Muscle layer of colon (tissue), 2 donors: ENCODE results near the gene ABHD2.

Experiments used
- H3K27ac ChIP-seq: one replicate; pipeline ENCODE4 v1.7.0; 2013; ENCODE audit warnings: low read depth, mild to moderate bottlenecking, low read length, moderate library complexity
- H3K27me3 ChIP-seq, 2 donors: one replicate each; pipeline ENCODE4 v1.7.0; 2013; ENCODE audit warnings: low read length in 2 of 2, mild to moderate bottlenecking in 2 of 2; ENCODE audit not compliant: insufficient read depth in 2 of 2, control insufficient read depth in 1 of 2
- H3K36me3 ChIP-seq: one replicate; pipeline ENCODE4 v1.7.0; 2013; ENCODE audit warnings: mild to moderate bottlenecking, low read length; ENCODE audit not compliant: insufficient read depth
- H3K4me1 ChIP-seq: one replicate; pipeline ENCODE4 v1.7.0; 2013; ENCODE audit warnings: mild to moderate bottlenecking, low read length; ENCODE audit not compliant: insufficient read depth
- H3K4me3 ChIP-seq, 2 donors: one replicate each; pipeline ENCODE4 v1.7.0; 2013; ENCODE audit warnings: low read length in 2 of 2, low read depth in 1 of 2, mild to moderate bottlenecking in 1 of 2, moderate library complexity in 1 of 2
- H3K9ac ChIP-seq: one replicate; pipeline ENCODE4 v1.7.0; 2013; ENCODE audit warnings: low read length
- H3K9me3 ChIP-seq: one replicate; pipeline ENCODE4 v1.7.0; 2013; ENCODE audit warnings: mild to moderate bottlenecking, low read length
- donor health status: abdominal sarcoma.
- donor health status: Adenocarcinoma of cecum.

The ABHD2 gene

GRCh38 chr15:89058876-89059405 lies 29.3 kb upstream of the ABHD2 start:
- H3K4me3 ChIP-seq, result no peak overlapping the region
- no peaks in the 10 kb centered on the region for H3K27me3 ChIP-seq
- H3K36me3 ChIP-seq, result no peaks in the 10 kb centered on the region
- no peak overlapping the region for H3K27ac ChIP-seq
- H3K4me1 ChIP-seq, result peaks cover 5% of the 10 kb centered on the region
- no peak overlapping the region for H3K9ac ChIP-seq
- H3K9me3 ChIP-seq, result no peaks in the 10 kb centered on the region

- Histone ChIP-seq H3K36me3 (no peaks in the 10 kb centered on the region), H3K27ac (no peak overlapping the region), H3K9me3 (no peaks in the 10 kb centered on the region), H3K9ac (no peak overlapping the region), H3K4me3 (no peak overlapping the region), H3K4me1 (no peaks in the 10 kb centered on the region), H3K27me3 (no peaks in the 10 kb centered on the region)
These were observed 22.0 kb upstream of the ABHD2 start for GRCh38 chr15:89066280-89066679.

GRCh38 chr15:89067751-89068150 lies 20.5 kb upstream of the ABHD2 start:
- H3K36me3 ChIP-seq, result no peaks in the 10 kb centered on the region
- no peak overlapping the region for H3K9ac ChIP-seq
- no peak overlapping the region for H3K27ac ChIP-seq
- no peaks in the 10 kb centered on the region for H3K27me3 ChIP-seq
- H3K4me1 ChIP-seq, result no peaks in the 10 kb centered on the region
- H3K9me3 ChIP-seq, result no peaks in the 10 kb centered on the region
- no peak overlapping the region for H3K4me3 ChIP-seq

- no peak overlapping the region for H3K4me3 ChIP-seq
- H3K9me3 ChIP-seq, result no peaks in the 10 kb centered on the region
- no peak overlapping the region for H3K27ac ChIP-seq
- no peaks in the 10 kb centered on the region for H3K27me3 ChIP-seq
- H3K36me3 ChIP-seq, result no peaks in the 10 kb centered on the region
- H3K9ac ChIP-seq, result no peak overlapping the region
- no peaks in the 10 kb centered on the region for H3K4me1 ChIP-seq
These were observed 19.9 kb upstream of the ABHD2 start for GRCh38 chr15:89068325-89068784.

GRCh38 chr15:89070197-89071124 lies 17.8 kb upstream of the ABHD2 start:
- Histone ChIP-seq H3K9ac (no peak overlapping the region), H3K9me3 (no peaks in the 10 kb centered on the region), H3K27ac (no peak overlapping the region), H3K27me3 (no peaks in the 10 kb centered on the region), H3K36me3 (no peaks in the 10 kb centered on the region), H3K4me1 (no peaks in the 10 kb centered on the region), H3K4me3 (no peak overlapping the region)

- no peak overlapping the region for H3K27ac ChIP-seq
- no peaks in the 10 kb centered on the region for H3K27me3 ChIP-seq
- H3K4me3 ChIP-seq, result no peak overlapping the region
- no peaks in the 10 kb centered on the region for H3K9me3 ChIP-seq
- H3K9ac ChIP-seq, result no peak overlapping the region
- no peaks in the 10 kb centered on the region for H3K4me1 ChIP-seq
- no peaks in the 10 kb centered on the region for H3K36me3 ChIP-seq
These were observed 16.8 kb upstream of the ABHD2 start for GRCh38 chr15:89071471-89071870.

GRCh38 chr15:89072277-89072869 lies 15.9 kb upstream of the ABHD2 start:
- no peak overlapping the region for H3K4me3 ChIP-seq
- H3K27me3 ChIP-seq, result no peaks in the 10 kb centered on the region
- H3K9me3 ChIP-seq, result no peaks in the 10 kb centered on the region
- H3K36me3 ChIP-seq, result no peaks in the 10 kb centered on the region
- H3K4me1 ChIP-seq, result no peaks in the 10 kb centered on the region
- no peak overlapping the region for H3K27ac ChIP-seq
- H3K9ac ChIP-seq, result no peak overlapping the region

- no peak overlapping the region for H3K27ac ChIP-seq
- H3K9me3 ChIP-seq, result no peaks in the 10 kb centered on the region
- no peaks in the 10 kb centered on the region for H3K4me1 ChIP-seq
- H3K27me3 ChIP-seq, result no peaks in the 10 kb centered on the region
- H3K9ac ChIP-seq, result no peak overlapping the region
- H3K36me3 ChIP-seq, result no peaks in the 10 kb centered on the region
- no peak overlapping the region for H3K4me3 ChIP-seq
These were observed 13.7 kb upstream of the ABHD2 start for GRCh38 chr15:89074402-89075012.

- H3K36me3 ChIP-seq, result no peaks in the 10 kb centered on the region
- H3K4me3 ChIP-seq, result no peak overlapping the region
- no peaks in the 10 kb centered on the region for H3K9me3 ChIP-seq
- no peak overlapping the region for H3K27ac ChIP-seq
- no peak overlapping the region for H3K9ac ChIP-seq
- H3K4me1 ChIP-seq, result no peaks in the 10 kb centered on the region
- H3K27me3 ChIP-seq, result no peaks in the 10 kb centered on the region
These were observed 13.1 kb upstream of the ABHD2 start for GRCh38 chr15:89075101-89075640.

GRCh38 chr15:89075846-89076245 lies 12.4 kb upstream of the ABHD2 start:
- Histone ChIP-seq H3K27ac (no peak overlapping the region), H3K27me3 (no peaks in the 10 kb centered on the region), H3K36me3 (no peaks in the 10 kb centered on the region)

GRCh38 chr15:89077750-89078149 lies 10.5 kb upstream of the ABHD2 start:
- Histone ChIP-seq H3K9me3 (no peaks in the 10 kb centered on the region), H3K9ac (no peak overlapping the region), H3K27me3 (no peaks in the 10 kb centered on the region), H3K27ac (no peak overlapping the region), H3K4me3 (no peak overlapping the region), H3K4me1 (no peaks in the 10 kb centered on the region), H3K36me3 (no peaks in the 10 kb centered on the region)

More at GRCh38 chr15:89075846-89076245, 12.4 kb upstream of the ABHD2 start:
- Histone ChIP-seq H3K4me1 (no peaks in the 10 kb centered on the region), H3K9ac (no peak overlapping the region), H3K9me3 (no peaks in the 10 kb centered on the region), H3K4me3 (no peak overlapping the region)
